HUDEP-2 (cell line): ENCODE results near the gene NFATC3.

Source experiments
- DNase-seq, 76 experiments: peaks; one replicate each; lab custom pipeline; 2025; ENCODE audit not compliant: unreplicated experiment in 76 of 76; lab: John Stamatoyannopoulos, UW

Gene NFATC3

GRCh38 chr16:68072038-68072695 is 13.0 kb upstream of the NFATC3 start:
- peak in 71 of 76 experiments; percentile 20 to 88 (median 67) for DNase-seq

- no peak for DNase-seq
These were observed 11.0 kb upstream of the NFATC3 start for GRCh38 chr16:68073902-68074760.

GRCh38 chr16:68074850-68075555 is 10.2 kb upstream of the NFATC3 start:
- DNase-seq, result no peak

- no peak for DNase-seq
These were observed 9.2 kb upstream of the NFATC3 start for GRCh38 chr16:68075980-68076379.

GRCh38 chr16:68076560-68076959 is 8.6 kb upstream of the NFATC3 start:
- DNase-seq, result no peak

- peak in 64 of 76 experiments; percentile 21 to 84 (median 48) for DNase-seq
These were observed 7.1 kb upstream of the NFATC3 start for GRCh38 chr16:68077866-68078700.

GRCh38 chr16:68078701-68079375 is 6.3 kb upstream of the NFATC3 start:
- DNase-seq, result peak in 1 of 76 experiments; percentile 63

- DNase-seq, result no peak
These were observed 5.9 kb upstream of the NFATC3 start for GRCh38 chr16:68079376-68079625.

- DNase-seq, result peak in 75 of 76 experiments; percentile 55 to 98 (median 92)
These were observed 5.4 kb upstream of the NFATC3 start for GRCh38 chr16:68079626-68080344.

GRCh38 chr16:68081861-68082628 is 3.1 kb upstream of the NFATC3 start:
- DNase-seq, result no peak

GRCh38 chr16:68082629-68083238 is 2.4 kb upstream of the NFATC3 start:
- no peak for DNase-seq

- no peak for DNase-seq
These were observed 1.9 kb upstream of the NFATC3 start for GRCh38 chr16:68083239-68083781.

GRCh38 chr16:68083861-68084503 is 1.2 kb upstream of the NFATC3 start:
- DNase-seq, result peak in 1 of 76 experiments; percentile 71

GRCh38 chr16:68084504-68085258 is 489 bp upstream of the NFATC3 start:
- DNase-seq, result peak in 73 of 76 experiments; percentile 57 to 95 (median 85)

- DNase-seq, result peak in 8 of 76 experiments; percentile 20 to 50 (median 32)
These were observed 1.2 kb downstream of the NFATC3 start for GRCh38 chr16:68086336-68086841.

GRCh38 chr16:68086860-68087268 is 1.7 kb downstream of the NFATC3 start:
- peak in 1 of 76 experiments; percentile 50 for DNase-seq
